Karpas-422 (cell line): Measurements from ENCODE around the gene RNF217. TPM values are rescaled to one million over a fixed set of nuclear protein-coding genes. Genes with fewer than 3 reads are reported as not detected.
"Not testable (repeated sequence)": the region's sequence is repeated elsewhere in the genome, so short reads cannot be mapped to it uniquely, and the experiment has no call there.

ENCODE experiments used
- DNase-seq: peaks from one replicate; pipeline ENCODE4 v3.0.0-alpha.2; 2015
- H2AFZ ChIP-seq: fragments of 200-600 bp; sonication (generic); 2 replicates; pipeline ENCODE4 v1.6.1; 2014; ENCODE audit warnings: antibody characterized with exemption, low read length, mixed read lengths
- H3K27ac ChIP-seq: fragments of 200-600 bp; sonication (generic); 2 replicates; pipeline ENCODE4 v1.5.1; 2014; ENCODE audit warnings: mild to moderate bottlenecking, low read length, moderate library complexity
- H3K27me3 ChIP-seq: fragments of 200-600 bp; sonication (generic); 2 replicates; pipeline ENCODE4 v1.6.1; 2014; ENCODE audit warnings: low read length, mixed read lengths
- H3K36me3 ChIP-seq: fragments of 200-600 bp; sonication (generic); 2 replicates; pipeline ENCODE4 v1.6.1; 2014; ENCODE audit warnings: low read length, mixed read lengths; ENCODE audit not compliant: insufficient read depth
- H3K4me1 ChIP-seq: fragments of 200-600 bp; sonication (generic); 2 replicates; pipeline ENCODE4 v1.6.1; 2014; ENCODE audit warnings: mild to moderate bottlenecking, low read length, mixed read lengths
- H3K4me2 ChIP-seq: fragments of 200-600 bp; sonication (generic); 2 replicates; pipeline ENCODE4 v1.6.1; 2014; ENCODE audit warnings: low read length, low read depth, mild to moderate bottlenecking; ENCODE audit not compliant: poor library complexity, severe bottlenecking
- H3K4me3 ChIP-seq: fragments of 200-600 bp; sonication (generic); 2 replicates; pipeline ENCODE4 v1.5.1; 2014; ENCODE audit warnings: mild to moderate bottlenecking, antibody characterized with exemption, low read length, mixed read lengths
- H3K79me2 ChIP-seq: fragments of 200-600 bp; sonication (generic); 2 replicates; pipeline ENCODE4 v1.6.1; 2014; ENCODE audit warnings: mild to moderate bottlenecking, low read length, mixed read lengths
- H3K9ac ChIP-seq: fragments of 200-600 bp; sonication (generic); 2 replicates; pipeline ENCODE4 v1.6.0; 2014; ENCODE audit warnings: low read length
- H3K9me2 ChIP-seq: fragments of 200-600 bp; sonication (generic), shearing (Covaris generic); replicated peaks from 2 replicates; pipeline ENCODE4 v1.6.0; 2014; ENCODE audit warnings: mild to moderate bottlenecking, low read length, moderate library complexity; ENCODE audit not compliant: insufficient read depth
- H3K9me3 ChIP-seq: fragments of 300-700, 200-600 bp; sonication (generic); 2 replicates; pipeline ENCODE4 v1.6.1; 2014; ENCODE audit warnings: low read length, mixed read lengths
- H4K20me1 ChIP-seq: fragments of 200-600 bp; sonication (generic); 2 replicates; pipeline ENCODE4 v1.6.1; 2014; ENCODE audit warnings: mild to moderate bottlenecking, antibody characterized with exemption, low read length, low read depth; ENCODE audit not compliant: insufficient read depth
- total RNA-seq: library from RNA; depleted of rRNA; stranded (reverse); fragments of >200 nt; shearing (Covaris generic); gene quantifications from 2 replicates; pipeline ENCODE4 v1.2.3, GENCODE V29; 2014; ENCODE audit warnings: low replicate concordance

The RNF217 gene
- total RNA-seq, 1 experiment from 2014 or later = not detected

- no peaks in the 10 kb centered on the region for H3K79me2 ChIP-seq
- no peak for DNase-seq
Observed at GRCh38 chr6:125074120-125074519, 111.9 kb downstream of the RNF217 start.

GRCh38 chr6:125075073-125075472, 112.8 kb downstream of the RNF217 start:
- H3K9me3 ChIP-seq, H4K20me1 ChIP-seq, H3K9ac ChIP-seq, H3K4me2 ChIP-seq, H3K4me1 ChIP-seq, DNase-seq, H3K27ac ChIP-seq, H3K79me2 ChIP-seq, H3K27me3 ChIP-seq, H3K36me3 ChIP-seq, H3K4me3 ChIP-seq, H3K9me2 ChIP-seq, H2AFZ ChIP-seq: not testable (repeated sequence)

More at GRCh38 chr6:125074120-125074519, 111.9 kb downstream of the RNF217 start:
- Histone ChIP-seq H4K20me1 (no peaks in the 10 kb centered on the region), H3K9me2 (no peaks in the 10 kb centered on the region), H3K4me1 (no peaks in the 10 kb centered on the region), H3K4me2 (no peak overlapping the region), H2AFZ (no peak overlapping the region), H3K27ac (no peak overlapping the region), H3K27me3 (no peaks in the 10 kb centered on the region), H3K4me3 (no peak overlapping the region), H3K9me3 (no peaks in the 10 kb centered on the region), H3K9ac (no peak overlapping the region), H3K36me3 (no peaks in the 10 kb centered on the region)

GRCh38 chr6:125075741-125076481, 113.7 kb downstream of the RNF217 start:
- Histone ChIP-seq H3K4me2 (no peak overlapping the region), H3K27me3 (no peaks in the 10 kb centered on the region), H3K4me3 (no peak overlapping the region), H3K9me2 (no peaks in the 10 kb centered on the region), H3K36me3 (no peaks in the 10 kb centered on the region), H3K9ac (no peak overlapping the region), H3K4me1 (no peaks in the 10 kb centered on the region), H3K79me2 (no peaks in the 10 kb centered on the region), H3K9me3 (no peaks in the 10 kb centered on the region), H2AFZ (no peak overlapping the region), H3K27ac (no peak overlapping the region), H4K20me1 (no peaks in the 10 kb centered on the region)
- no peak for DNase-seq

DNA sequence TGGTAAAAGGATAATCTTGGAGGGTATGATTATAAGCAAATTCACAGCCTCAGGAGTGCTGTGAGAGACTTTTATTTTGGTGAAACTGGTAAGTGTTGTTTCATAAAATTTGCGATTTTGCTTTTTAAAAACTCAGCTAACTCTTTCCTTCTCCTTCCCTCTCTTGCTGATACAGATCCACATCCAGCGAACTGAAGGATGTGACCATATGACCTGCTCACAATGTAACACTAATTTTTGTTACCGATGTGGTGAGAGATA, 114.2 kb downstream of the RNF217 start:
- Histone ChIP-seq H4K20me1 (no peaks in the 10 kb centered on the region), H3K36me3 (no peaks in the 10 kb centered on the region), H3K9me2 (no peaks in the 10 kb centered on the region), H3K27me3 (no peaks in the 10 kb centered on the region), H3K4me2 (no peak overlapping the region), H3K4me3 (no peak overlapping the region), H2AFZ (no peak overlapping the region), H3K9me3 (no peaks in the 10 kb centered on the region), H3K27ac (no peak overlapping the region), H3K4me1 (no peaks in the 10 kb centered on the region), H3K9ac (no peak overlapping the region), H3K79me2 (no peaks in the 10 kb centered on the region)
- DNase-seq = no peak

GRCh38 chr6:125077453-125077852, 115.2 kb downstream of the RNF217 start:
- H3K4me2 ChIP-seq = no peak overlapping the region
- H3K9me2 ChIP-seq = no peaks in the 10 kb centered on the region
- DNase-seq = no peak
- H3K9ac ChIP-seq = no peak overlapping the region
- H3K9me3 ChIP-seq = no peaks in the 10 kb centered on the region
- H4K20me1 ChIP-seq = no peaks in the 10 kb centered on the region
- H3K4me1 ChIP-seq = no peaks in the 10 kb centered on the region
- no peaks in the 10 kb centered on the region for H3K36me3 ChIP-seq
- H3K27me3 ChIP-seq = no peaks in the 10 kb centered on the region
- H3K4me3 ChIP-seq = no peak overlapping the region
- H3K79me2 ChIP-seq = no peaks in the 10 kb centered on the region
- no peak overlapping the region for H2AFZ ChIP-seq
- H3K27ac ChIP-seq = no peak overlapping the region

DNA sequence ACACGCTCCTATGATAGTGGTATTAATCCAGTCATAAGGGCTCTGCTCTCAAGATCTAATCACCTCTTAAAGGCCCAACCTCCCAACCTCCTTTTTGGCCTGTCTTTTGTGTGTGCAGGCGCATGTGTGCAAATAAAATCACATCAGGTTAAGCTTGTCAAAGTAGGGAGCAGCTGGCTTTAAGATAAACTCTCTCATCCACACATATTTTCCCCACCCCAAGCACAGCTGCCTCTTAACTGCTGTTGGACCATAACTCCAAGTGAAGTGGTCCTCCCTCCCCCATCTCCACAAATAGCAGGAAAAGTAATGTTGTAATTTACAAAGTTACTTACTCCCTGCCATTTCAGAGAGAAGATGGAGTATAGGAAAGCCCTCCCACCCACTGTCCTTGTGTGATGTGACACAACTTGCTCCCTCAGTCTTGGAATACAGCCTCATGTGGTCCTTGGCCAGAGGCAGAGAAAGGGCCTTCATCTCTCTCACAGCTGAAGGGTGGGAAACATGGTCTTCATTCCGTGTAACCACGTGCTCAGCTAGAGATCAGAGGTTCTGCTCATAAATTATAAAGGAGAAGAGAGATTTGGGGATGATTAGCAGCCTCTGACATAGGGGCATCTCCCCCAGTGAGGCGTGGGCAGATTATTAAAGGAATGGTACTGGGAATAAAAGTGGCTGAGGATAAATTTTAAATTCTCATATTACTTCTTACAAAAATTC, 116.5 kb downstream of the RNF217 start:
- H3K9me3 ChIP-seq = no peaks in the 10 kb centered on the region
- no peak overlapping the region for H3K4me2 ChIP-seq
- no peaks in the 10 kb centered on the region for H3K36me3 ChIP-seq
- no peaks in the 10 kb centered on the region for H3K79me2 ChIP-seq
- H3K4me1 ChIP-seq = no peaks in the 10 kb centered on the region
- no peak overlapping the region for H3K9ac ChIP-seq
- H3K4me3 ChIP-seq = no peak overlapping the region
- H3K9me2 ChIP-seq = no peaks in the 10 kb centered on the region
- H3K27me3 ChIP-seq = no peaks in the 10 kb centered on the region
- H3K27ac ChIP-seq = no peak overlapping the region
- H2AFZ ChIP-seq = no peak overlapping the region
- H4K20me1 ChIP-seq = no peaks in the 10 kb centered on the region
- no peak for DNase-seq

- no peak overlapping the region for H3K4me2 ChIP-seq
- H2AFZ ChIP-seq = no peak overlapping the region
Observed at GRCh38 chr6:125082908-125083683, 120.9 kb downstream of the RNF217 start.

GRCh38 chr6:125083684-125083990, 121.4 kb downstream of the RNF217 start:
- Histone ChIP-seq H2AFZ (no peak overlapping the region), H4K20me1 (no peaks in the 10 kb centered on the region), H3K27me3 (no peaks in the 10 kb centered on the region), H3K9me2 (no peaks in the 10 kb centered on the region), H3K9me3 (no peaks in the 10 kb centered on the region), H3K4me1 (no peaks in the 10 kb centered on the region), H3K27ac (no peak overlapping the region), H3K9ac (no peak overlapping the region), H3K4me3 (no peak overlapping the region), H3K4me2 (no peak overlapping the region), H3K36me3 (no peaks in the 10 kb centered on the region), H3K79me2 (no peaks in the 10 kb centered on the region)
- no peak for DNase-seq

More at GRCh38 chr6:125082908-125083683, 120.9 kb downstream of the RNF217 start:
- H3K4me3 ChIP-seq = no peak overlapping the region
- no peak for DNase-seq
- H3K36me3 ChIP-seq = no peaks in the 10 kb centered on the region
- no peaks in the 10 kb centered on the region for H3K9me2 ChIP-seq
- no peaks in the 10 kb centered on the region for H3K27me3 ChIP-seq
- H3K27ac ChIP-seq = no peak overlapping the region
- H3K79me2 ChIP-seq = no peaks in the 10 kb centered on the region
- no peaks in the 10 kb centered on the region for H3K9me3 ChIP-seq
- no peaks in the 10 kb centered on the region for H3K4me1 ChIP-seq
- no peaks in the 10 kb centered on the region for H4K20me1 ChIP-seq
- H3K9ac ChIP-seq = no peak overlapping the region
